Fibroblast of upper back skin (primary cell): ENCODE results near the gene PRSS35.
"Not testable (repeated sequence)": the region's sequence is repeated elsewhere in the genome, so short reads cannot be mapped to it uniquely, and the experiment has no call there.

Experiments
- DNase-seq: peaks from one replicate; pipeline ENCODE4 v3.0.0-alpha.2; 2013

The PRSS35 gene

GRCh38 chr6:83511901-83512681, at the start of gene PRSS35:
PRSS35 (plus strand) TSS chr6:83512534; CDS start chr6:83523442, 10,908 bp downstream.
- DNase-seq, result peak; percentile 46

DNA sequence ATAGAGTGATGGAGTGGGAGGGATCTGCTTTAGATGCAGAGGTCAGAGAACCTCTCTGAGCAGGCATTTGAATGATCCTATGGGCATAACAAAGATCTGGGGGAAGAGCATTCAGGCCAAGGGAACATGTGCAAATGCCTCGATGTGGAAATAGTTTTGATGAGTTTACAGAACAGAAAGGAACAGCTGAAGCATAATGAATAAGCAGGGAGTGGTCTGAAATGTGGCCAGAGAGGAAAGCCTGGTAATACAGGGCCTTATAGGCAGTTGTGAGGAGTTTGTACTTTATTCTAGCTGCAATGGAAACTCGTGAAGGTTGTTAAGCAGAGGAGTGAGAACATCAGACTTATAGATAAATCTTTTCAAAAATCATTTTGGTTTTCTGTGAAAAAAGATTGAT, 48.4 kb upstream of the PRSS35 start:
- DNase-seq, result no peak

GRCh38 chr6:83464381-83465140, 47.8 kb upstream of the PRSS35 start:
- no peak for DNase-seq

DNA sequence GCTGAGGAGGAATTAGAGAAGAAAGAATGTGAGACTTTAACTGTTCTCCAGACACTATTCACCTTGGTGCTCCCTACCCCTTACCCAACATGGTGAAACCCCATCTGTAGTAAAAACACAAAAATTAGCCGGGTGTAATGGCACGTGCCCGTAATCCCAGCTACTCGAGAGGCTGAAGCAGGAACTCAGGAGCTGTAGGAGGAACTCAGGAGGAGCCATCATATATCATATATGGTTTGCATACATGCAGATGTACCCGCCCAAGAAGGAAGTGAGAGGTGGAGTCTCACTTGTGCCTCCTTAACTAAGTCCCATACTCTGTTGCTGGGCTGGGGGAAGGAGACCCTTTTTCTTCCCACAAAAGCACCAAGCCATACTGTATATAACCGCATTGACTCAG, 46.0 kb upstream of the PRSS35 start:
- no peak for DNase-seq

DNA sequence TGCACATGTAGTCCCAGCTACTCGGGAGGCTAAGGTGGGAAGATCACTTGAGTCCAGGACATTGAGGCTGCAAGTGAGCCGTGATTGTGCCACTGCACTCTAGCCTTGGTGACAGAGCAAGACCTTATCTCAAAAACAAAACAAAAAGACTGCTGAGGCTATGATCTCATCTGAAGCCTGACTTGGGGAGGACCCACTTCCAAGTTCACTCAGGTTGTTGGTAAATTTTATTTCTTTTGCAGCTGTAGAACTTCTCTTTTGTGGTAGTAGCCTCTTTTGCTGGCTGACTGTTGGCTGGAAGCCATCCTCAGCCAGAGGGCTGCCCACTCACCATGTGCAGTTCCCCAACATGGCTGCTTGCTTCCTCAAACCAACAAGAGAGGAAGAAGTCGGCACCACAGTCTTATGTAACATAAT, 44.7 kb upstream of the PRSS35 start:
- no peak for DNase-seq

DNA sequence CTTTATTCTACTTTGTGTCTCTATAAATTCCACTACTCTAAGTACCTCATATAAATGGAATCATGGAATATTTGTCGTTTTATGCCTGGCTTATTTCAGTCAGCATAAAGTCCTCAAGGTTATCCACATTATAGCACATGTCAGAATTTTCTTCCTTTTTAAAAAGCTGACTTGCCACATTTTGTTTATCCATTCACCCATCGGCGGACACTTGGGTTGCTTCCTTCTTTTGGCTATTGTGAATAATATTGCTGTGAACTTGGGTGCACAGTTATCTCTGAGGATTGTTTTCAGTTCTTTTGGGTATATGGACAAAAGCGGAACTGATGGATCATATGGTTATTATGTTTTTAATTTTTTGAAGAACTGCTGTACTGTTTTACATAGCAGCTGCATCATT, 42.3 kb upstream of the PRSS35 start:
- no peak for DNase-seq

GRCh38 chr6:83470587-83470986, 41.7 kb upstream of the PRSS35 start:
- no peak for DNase-seq

DNA sequence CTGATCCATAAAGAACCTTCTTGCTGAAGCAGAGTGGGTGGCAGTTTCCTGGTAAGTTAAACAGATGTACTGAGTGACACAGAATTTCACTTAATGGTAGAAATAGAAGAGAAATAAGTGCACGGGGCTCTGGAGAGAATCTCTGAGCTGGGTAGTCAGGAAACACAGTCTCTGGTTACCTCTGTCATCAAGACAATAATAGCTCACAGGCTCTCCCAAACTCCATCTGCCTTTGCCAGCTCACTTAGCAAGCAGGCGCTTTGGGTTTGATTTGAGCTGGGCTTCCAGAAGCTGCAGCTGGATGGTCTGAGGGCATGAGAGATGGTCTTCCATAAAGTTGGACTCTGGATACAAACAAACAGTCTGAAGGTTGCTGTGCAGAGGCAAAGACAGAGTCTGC, 39.6 kb upstream of the PRSS35 start:
- DNase-seq, result no peak

- peak; percentile 2 for DNase-seq
These were observed 38.0 kb upstream of the PRSS35 start for GRCh38 chr6:83474309-83474708.

DNA sequence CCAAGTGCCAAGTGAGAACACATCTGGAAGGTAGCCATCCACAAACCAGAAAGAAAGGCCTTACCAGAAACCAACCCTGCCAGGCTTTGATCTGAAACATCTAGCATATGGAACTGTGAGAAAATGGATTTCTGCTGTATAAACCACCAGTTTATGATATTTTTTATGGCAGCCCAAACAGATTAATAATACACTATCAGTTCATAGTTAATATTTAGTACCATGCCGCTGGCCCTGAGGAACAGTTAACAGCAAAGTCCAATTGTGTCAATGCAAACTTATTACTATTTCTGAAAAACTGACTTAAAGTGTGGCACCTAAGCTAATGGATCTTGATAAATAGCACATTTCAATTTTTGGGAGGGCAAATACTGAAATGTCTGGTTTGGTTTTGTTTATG, 35.4 kb upstream of the PRSS35 start:
- no peak for DNase-seq

DNA sequence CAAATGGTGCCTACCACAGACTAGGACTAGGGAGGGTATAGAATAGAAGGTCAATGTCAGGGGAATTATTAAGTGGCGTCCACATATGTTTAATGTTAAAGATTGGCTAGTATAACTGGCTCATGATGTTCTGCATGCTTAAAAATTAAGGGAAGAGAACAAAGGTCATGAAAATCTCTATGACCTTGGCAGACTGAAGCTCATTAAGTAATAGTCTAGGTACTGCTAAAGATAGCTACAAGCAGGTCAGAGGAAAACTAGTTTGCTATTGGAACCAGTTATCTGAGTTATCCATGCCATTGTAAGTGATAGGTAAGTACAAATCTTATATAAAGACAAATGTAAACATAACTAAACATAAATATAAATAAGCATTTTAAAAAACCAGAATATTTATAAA, 32.9 kb upstream of the PRSS35 start:
- DNase-seq, result no peak

- no peak for DNase-seq
These were observed 31.9 kb upstream of the PRSS35 start for GRCh38 chr6:83480470-83480869.

DNA sequence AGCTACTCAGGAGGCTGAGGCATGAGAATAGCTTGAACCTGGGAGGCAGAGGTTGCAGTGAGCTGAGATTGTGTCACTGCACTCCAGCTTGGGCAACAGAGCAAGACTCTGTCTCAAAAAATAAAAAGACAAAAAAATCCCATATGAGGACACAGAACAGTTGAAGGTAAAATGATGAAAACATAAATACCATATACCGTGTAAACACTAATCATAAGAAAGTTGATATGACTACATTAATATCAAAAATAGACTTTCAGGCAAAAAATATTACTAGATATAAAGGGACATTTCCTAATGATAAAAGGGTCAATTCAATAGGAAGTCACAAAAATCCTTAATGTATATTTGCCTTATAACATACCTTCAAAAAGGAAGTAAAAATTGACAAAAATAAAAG, 30.4 kb upstream of the PRSS35 start:
- DNase-seq, result not testable (repeated sequence)

DNA sequence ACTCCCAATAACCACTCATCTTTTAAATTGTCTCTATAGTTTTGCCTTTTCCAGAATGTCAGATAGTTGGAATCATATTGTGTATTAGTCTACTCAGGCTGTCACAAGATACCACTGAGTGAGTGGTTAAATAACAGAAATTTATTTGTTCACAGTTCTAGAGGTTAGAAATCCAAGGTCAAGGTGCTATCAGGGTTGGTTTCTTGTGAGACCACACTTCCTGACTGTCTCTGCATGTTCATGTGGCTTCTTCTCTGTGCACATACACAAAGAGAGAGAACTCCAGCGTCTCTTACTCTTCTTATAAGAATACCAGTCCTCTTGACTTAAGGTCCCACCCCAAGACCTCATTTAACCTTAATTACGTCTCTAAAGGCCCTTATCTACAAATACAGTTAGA, 23.9 kb upstream of the PRSS35 start:
- no peak for DNase-seq

DNA sequence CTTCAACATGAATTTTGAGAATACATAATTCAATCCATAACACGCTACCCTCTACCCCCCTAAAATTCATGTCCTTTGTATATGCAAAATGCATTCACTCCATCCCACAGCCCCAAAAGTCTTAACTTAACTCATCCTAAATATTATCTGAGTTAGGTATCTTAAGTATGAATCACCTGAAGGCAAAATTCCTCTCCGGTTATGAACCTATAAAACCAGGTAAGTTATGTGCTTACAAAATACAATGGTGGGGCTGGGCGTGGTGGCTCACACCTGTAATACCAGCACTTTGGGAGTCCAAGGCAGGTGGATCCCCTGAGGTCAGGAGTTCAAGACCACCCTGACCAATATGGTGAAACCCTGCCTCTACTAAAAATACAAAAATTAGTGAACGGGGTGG, 23.5 kb upstream of the PRSS35 start:
- DNase-seq, result no peak

GRCh38 chr6:83490217-83490807, 22.0 kb upstream of the PRSS35 start:
- DNase-seq, result no peak

DNA sequence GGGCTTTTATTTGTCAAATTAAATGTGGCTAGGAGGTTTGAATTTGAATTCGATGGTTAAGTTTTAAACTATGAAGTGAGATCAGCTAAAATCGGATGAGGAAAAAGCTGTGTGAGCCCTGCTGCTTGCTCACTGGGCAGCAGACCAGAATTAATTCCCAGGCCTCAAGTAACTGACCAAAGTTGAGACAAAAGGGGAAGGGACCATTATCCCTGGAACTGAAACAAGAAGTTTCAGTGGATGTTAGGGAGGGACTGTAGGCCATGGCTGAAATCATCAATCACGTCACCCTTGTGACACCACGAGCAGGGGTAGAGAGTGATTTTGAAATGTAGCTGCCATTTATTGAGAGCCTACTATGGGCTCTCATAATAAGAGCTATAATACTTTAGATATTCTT, 7.0 kb upstream of the PRSS35 start:
- no peak for DNase-seq

- DNase-seq, result peak; percentile 14
These were observed 2.9 kb upstream of the PRSS35 start for GRCh38 chr6:83509441-83509840.

DNA sequence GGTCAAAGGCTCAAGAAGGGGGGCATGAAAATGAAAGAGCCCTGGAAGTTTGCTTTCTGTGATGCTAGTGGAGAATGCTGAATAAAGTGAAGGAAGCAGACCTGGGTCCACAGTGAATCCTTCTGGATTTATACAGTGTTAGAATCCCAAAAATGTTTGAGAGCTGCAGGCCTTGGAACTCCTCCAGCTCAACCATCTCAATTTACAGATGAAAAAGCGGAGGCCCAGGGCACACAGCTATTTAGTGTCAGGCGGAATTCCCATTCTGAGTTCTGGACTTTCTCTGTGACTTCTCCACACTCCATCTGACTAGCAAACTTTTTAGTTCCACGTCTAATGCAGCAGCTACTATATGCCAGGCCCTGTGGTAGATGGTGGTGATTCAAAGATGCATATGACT, 1.5 kb upstream of the PRSS35 start:
- DNase-seq, result no peak

DNA sequence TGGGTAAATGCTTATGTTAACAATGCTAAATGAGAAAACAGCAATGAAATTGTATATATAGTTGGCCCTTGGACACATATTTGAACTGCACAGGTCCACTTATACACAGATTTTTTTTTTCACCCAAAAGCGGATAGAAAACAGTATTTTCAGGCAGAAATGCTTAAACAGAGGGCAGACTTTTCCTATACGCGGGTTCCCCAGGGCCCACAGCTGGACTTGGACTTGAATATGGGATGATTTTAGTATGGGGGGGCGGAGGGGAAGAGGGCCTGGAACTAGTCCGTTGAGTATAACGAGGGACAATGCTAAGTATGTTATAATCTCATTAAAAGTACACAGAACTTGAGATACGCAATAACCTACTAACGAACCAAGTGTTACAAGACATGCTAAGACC, 1.1 kb upstream of the PRSS35 start:
- no peak for DNase-seq

- DNase-seq, result no peak
These were observed 2.1 kb downstream of the PRSS35 start for GRCh38 chr6:83514466-83514865.

- DNase-seq, result peak; percentile 58
These were observed 2.6 kb downstream of the PRSS35 start for GRCh38 chr6:83514866-83515466.

DNA sequence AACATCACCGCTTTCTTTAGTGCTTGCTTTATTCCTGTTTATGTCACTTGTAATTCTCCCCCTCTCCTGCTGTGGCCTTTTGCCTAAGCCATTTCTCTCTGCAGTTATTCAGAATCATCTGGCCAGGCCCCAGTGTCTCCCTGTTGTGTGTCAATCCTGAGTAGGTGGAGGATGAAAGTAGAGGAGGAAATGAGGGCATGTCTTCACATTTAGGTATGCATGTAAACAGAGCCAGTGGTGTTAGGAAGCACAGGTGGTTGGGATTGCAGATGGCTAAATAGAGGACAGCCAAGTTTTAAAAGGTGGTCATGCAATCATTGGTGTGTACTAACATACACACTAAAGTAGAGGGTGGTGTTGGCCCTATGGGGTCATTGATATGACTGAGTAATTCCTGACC, 5.2 kb downstream of the PRSS35 start:
- DNase-seq, result no peak
